ENCODE data around the gene DAAM2. TPM values are rescaled to one million over a fixed set of nuclear protein-coding genes. Genes with fewer than 3 reads are reported as not detected.

Gene DAAM2
- polyA plus RNA-seq, 3 donors = not detected

GRCh38 chr6:39760226-39760952, 31.8 kb upstream of the DAAM2 start:
- Histone ChIP-seq H3K9me3 (replicated peaks in 1 of 2; ENCODE audit: control insufficient read depth in 1 of 2, insufficient read depth in 1 of 2, low read length in 2 of 2) (no peaks in the 10 kb centered on the region), H3K4me1 (ENCODE audit: control insufficient read depth in 1 of 2, insufficient read depth in 2 of 2, low read length in 2 of 2) (no peaks in the 10 kb centered on the region), H3K9ac (ENCODE audit: insufficient read depth, low read length, poor library complexity, severe bottlenecking) (no peak overlapping the region), H3K4me2 (replicated peaks; ENCODE audit: extremely low read depth, low read length, poor library complexity, severe bottlenecking) (no peak overlapping the region), H3K4me3 (replicated peaks in 1 of 3; ENCODE audit: low read depth in 2 of 3, low read length in 3 of 3) (no peak overlapping the region), H3K27ac (ENCODE audit: low read depth in 1 of 2, low read length in 2 of 2) (no peak overlapping the region), H2AFZ (ENCODE audit: insufficient read depth, low read depth, low read length, poor library complexity, severe bottlenecking) (no peak overlapping the region), H4K20me1 (ENCODE audit: insufficient read depth, low read length) (no peaks in the 10 kb centered on the region), H3K27me3 (ENCODE audit: control insufficient read depth in 2 of 2, insufficient read depth in 2 of 2, low read length in 2 of 2) (no peaks in the 10 kb centered on the region), H3K79me2 (ENCODE audit: insufficient read depth, low read length) (no peaks in the 10 kb centered on the region), H3K36me3 (replicated peaks in 1 of 2; ENCODE audit: control insufficient read depth in 1 of 2, insufficient read depth in 2 of 2, low read length in 2 of 2) (no peaks in the 10 kb centered on the region)
- Mint-ChIP-seq H3K9me3 (peaks cover 0 to 8% (median 0%) of the 10 kb centered on the region in 7 donors), H3K27me3 (ENCODE audit: low read depth in 3 of 3) (peaks cover 0 to 7% (median 0%) of the 10 kb centered on the region in 3 donors), H3K36me3 (no peaks in the 10 kb centered on the region), H3K4me1 (no peaks in the 10 kb centered on the region), H3K4me3 (no peak overlapping the region), H3K27ac (no peak overlapping the region)
- intact Hi-C loops (cut with micrococcal nuclease) = no loop called here
- no peak for DNase-seq
- TF ChIP-seq CTCF (IDR thresholded peaks at IDR 0.05) = no peak
- 100% methylated on average over 1 of the region's 3 CpGs for WGBS (ENCODE audit: insufficient coverage)

- DNase-seq = no peak
- Mint-ChIP-seq H3K27ac (no peak overlapping the region), H3K9me3 (peaks cover 0 to 8% (median 4%) of the 10 kb centered on the region in 7 donors), H3K27me3 (ENCODE audit: low read depth in 3 of 3) (peaks cover 0 to 1% (median 0%) of the 10 kb centered on the region in 3 donors), H3K4me3 (no peak overlapping the region), H3K36me3 (no peaks in the 10 kb centered on the region), H3K4me1 (no peaks in the 10 kb centered on the region)
- H2AFZ ChIP-seq (ENCODE audit: insufficient read depth, low read depth, low read length, poor library complexity, severe bottlenecking) = no peak overlapping the region
- no peak overlapping the region for H3K9ac ChIP-seq (ENCODE audit: insufficient read depth, low read length, poor library complexity, severe bottlenecking)
- no peaks in the 10 kb centered on the region for H3K36me3 ChIP-seq (replicated peaks in 1 of 2; ENCODE audit: control insufficient read depth in 1 of 2, insufficient read depth in 2 of 2, low read length in 2 of 2)
- no peak overlapping the region for H3K4me2 ChIP-seq (replicated peaks; ENCODE audit: extremely low read depth, low read length, poor library complexity, severe bottlenecking)
- H4K20me1 ChIP-seq (ENCODE audit: insufficient read depth, low read length) = no peaks in the 10 kb centered on the region
- no peaks in the 10 kb centered on the region for H3K79me2 ChIP-seq (ENCODE audit: insufficient read depth, low read length)
- H3K27me3 ChIP-seq (ENCODE audit: control insufficient read depth in 2 of 2, insufficient read depth in 2 of 2, low read length in 2 of 2) = no peaks in the 10 kb centered on the region
- H3K4me3 ChIP-seq (replicated peaks in 1 of 3; ENCODE audit: low read depth in 2 of 3, low read length in 3 of 3) = no peak overlapping the region
- no peak for TF ChIP-seq CTCF (IDR thresholded peaks at IDR 0.05)
- H3K27ac ChIP-seq (ENCODE audit: low read depth in 1 of 2, low read length in 2 of 2) = no peak overlapping the region
- intact Hi-C loops (cut with micrococcal nuclease) = no loop called here
- WGBS (ENCODE audit: insufficient coverage) = no CpG with 5 or more reads among the region's 3 CpGs
- no peaks in the 10 kb centered on the region for H3K9me3 ChIP-seq (replicated peaks in 1 of 2; ENCODE audit: control insufficient read depth in 1 of 2, insufficient read depth in 1 of 2, low read length in 2 of 2)
- no peaks in the 10 kb centered on the region for H3K4me1 ChIP-seq (ENCODE audit: control insufficient read depth in 1 of 2, insufficient read depth in 2 of 2, low read length in 2 of 2)
Measured at GRCh38 chr6:39765508-39766065, 26.6 kb upstream of the DAAM2 start.

All from CD14-positive monocyte (primary cell).